Measurements from ENCODE around the gene BRF1. TPM values are rescaled to one million over a fixed set of nuclear protein-coding genes. Genes with fewer than 3 reads are reported as not detected.

The BRF1 gene
- total and polyA plus RNA-seq, 2 donors (not counting 1 experiment from before 2014, with no cell fraction given) = 7.4 to 33.4 TPM

DNA sequence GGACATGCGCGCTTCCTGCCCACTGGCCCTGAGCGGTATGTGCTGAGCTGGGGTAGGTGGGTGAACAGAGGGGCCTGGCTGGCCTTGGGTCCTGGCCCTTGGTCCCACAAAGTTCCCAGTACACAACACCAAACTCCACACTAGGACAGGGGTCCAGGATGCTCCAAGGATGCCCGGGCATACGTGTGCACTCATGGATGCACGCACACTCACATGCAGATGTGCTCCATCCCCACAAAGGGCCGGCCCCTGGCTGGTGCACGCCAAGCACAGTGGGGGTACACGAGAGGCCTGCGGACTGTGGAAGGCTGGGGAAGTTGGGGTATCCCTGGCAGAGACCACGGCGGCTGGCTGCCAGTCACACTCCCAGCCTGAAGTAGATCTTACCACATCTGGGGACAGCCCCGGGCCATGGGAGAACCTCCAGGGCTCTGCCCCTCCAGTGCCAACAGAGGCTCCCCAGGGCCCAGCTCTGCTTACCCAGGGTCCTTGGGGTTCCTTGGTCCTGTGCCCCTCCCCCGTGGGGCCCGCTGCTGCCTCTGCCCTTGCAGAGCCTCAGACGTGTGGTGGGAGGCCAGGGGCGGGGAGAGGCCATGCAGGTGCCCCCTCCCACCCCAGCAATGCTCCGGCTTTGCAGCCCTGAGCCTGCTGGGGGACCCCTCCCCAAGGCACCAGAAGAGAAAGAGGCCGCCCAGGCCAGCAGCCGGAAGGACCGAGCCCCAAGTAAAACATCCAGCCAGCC is 95.7 kb downstream of the BRF1 start:
- no peak overlapping the region for H3K9ac ChIP-seq (ENCODE audit: insufficient read depth, low read length)
- no peak overlapping the region for H3K27ac ChIP-seq (ENCODE audit: insufficient read depth, low read length)
- no peaks in the 10 kb centered on the region for H3K9me3 ChIP-seq (ENCODE audit: control insufficient read depth, insufficient read depth, low read depth, low read length)
- H4K20me1 ChIP-seq (ENCODE audit: control insufficient read depth, extremely low read depth, insufficient read depth, low read length) = no peaks in the 10 kb centered on the region
- H3K4me2 ChIP-seq (ENCODE audit: extremely low read depth, insufficient read depth, low read length) = no peak overlapping the region
- H3K4me1 ChIP-seq (ENCODE audit: control insufficient read depth, extremely low read depth, insufficient read depth, low read length) = peaks cover 2% of the 10 kb centered on the region
- H3K79me2 ChIP-seq (ENCODE audit: control insufficient read depth, insufficient read depth, low read length) = no peaks in the 10 kb centered on the region
- H3K36me3 ChIP-seq (ENCODE audit: control insufficient read depth, insufficient read depth, low read length) = peaks cover 3% of the 10 kb centered on the region
- no peak overlapping the region for H3K4me3 ChIP-seq (replicated peaks in 1 of 4; ENCODE audit: control extremely low read depth in 1 of 4, insufficient read depth in 1 of 4, low read depth in 3 of 4, low read length in 4 of 4)
- H2AFZ ChIP-seq (ENCODE audit: low read length) = no peak overlapping the region
- no peaks in the 10 kb centered on the region for H3K27me3 ChIP-seq (ENCODE audit: control insufficient read depth, insufficient read depth, low read length)
- TF ChIP-seq EZH2 (IDR thresholded peaks at IDR 0.05; ENCODE audit: low read length, missing control alignments) = no peak
- TF ChIP-seq, protein P1, sequence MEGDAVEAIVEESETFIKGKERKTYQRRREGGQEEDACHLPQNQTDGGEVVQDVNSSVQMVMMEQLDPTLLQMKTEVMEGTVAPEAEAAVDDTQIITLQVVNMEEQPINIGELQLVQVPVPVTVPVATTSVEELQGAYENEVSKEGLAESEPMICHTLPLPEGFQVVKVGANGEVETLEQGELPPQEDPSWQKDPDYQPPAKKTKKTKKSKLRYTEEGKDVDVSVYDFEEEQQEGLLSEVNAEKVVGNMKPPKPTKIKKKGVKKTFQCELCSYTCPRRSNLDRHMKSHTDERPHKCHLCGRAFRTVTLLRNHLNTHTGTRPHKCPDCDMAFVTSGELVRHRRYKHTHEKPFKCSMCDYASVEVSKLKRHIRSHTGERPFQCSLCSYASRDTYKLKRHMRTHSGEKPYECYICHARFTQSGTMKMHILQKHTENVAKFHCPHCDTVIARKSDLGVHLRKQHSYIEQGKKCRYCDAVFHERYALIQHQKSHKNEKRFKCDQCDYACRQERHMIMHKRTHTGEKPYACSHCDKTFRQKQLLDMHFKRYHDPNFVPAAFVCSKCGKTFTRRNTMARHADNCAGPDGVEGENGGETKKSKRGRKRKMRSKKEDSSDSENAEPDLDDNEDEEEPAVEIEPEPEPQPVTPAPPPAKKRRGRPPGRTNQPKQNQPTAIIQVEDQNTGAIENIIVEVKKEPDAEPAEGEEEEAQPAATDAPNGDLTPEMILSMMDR (conservative IDR thresholded peaks at IDR 0.05 in 1 of 2, IDR thresholded peaks at IDR 0.05 in 1 of 2; ENCODE audit: low read depth in 1 of 2, low read length in 2 of 2) = no peak
- no peak for DNase-seq (ENCODE audit: low read depth in 2 of 2)

DNA sequence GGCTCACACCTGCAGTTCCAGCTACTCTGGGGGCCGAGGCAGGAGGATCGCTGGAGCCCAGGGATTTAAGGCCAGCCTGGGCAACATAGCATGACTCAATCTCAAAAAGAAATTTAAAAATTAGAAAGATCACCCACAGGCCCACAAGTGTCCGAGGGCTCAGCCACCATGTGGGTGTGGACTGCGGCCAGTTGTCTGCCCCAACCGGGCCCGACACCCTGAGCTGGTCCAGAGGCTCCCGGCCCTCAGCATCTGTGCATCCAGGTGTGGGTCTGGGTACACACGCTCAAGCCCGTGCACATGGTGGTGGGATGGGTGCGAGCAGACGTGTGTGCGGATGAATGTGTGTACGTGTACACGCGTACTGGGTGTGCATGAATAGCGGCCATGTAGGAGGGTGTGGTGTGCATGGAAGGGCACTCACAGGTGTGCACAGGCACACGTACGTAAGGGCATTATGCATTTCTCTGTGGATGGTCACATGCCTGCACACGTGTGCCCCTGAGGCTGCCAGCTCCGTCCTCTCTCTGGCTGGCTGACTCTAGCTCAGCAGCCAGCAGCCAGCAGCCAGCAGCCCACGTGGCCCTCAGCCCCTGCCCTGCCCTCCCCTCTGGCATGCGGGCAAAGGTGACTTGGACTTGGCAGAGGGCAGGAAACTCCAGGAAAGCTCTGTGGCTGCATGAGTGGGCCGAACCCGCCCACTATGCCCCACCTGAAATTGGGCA is 96.4 kb downstream of the BRF1 start:
- DNase-seq (ENCODE audit: low read depth in 2 of 2) = peak in 1 of 2 donors; percentile 11
- Histone ChIP-seq H3K9me3 (ENCODE audit: control insufficient read depth, insufficient read depth, low read depth, low read length) (no peaks in the 10 kb centered on the region), H3K9ac (ENCODE audit: insufficient read depth, low read length) (no peak overlapping the region), H3K4me2 (ENCODE audit: extremely low read depth, insufficient read depth, low read length) (no peak overlapping the region), H3K27ac (ENCODE audit: insufficient read depth, low read length) (no peak overlapping the region), H3K36me3 (ENCODE audit: control insufficient read depth, insufficient read depth, low read length) (no peaks in the 10 kb centered on the region), H3K4me1 (ENCODE audit: control insufficient read depth, extremely low read depth, insufficient read depth, low read length) (peaks cover 2% of the 10 kb centered on the region), H3K27me3 (ENCODE audit: control insufficient read depth, insufficient read depth, low read length) (no peaks in the 10 kb centered on the region), H3K4me3 (replicated peaks in 1 of 4; ENCODE audit: control extremely low read depth in 1 of 4, insufficient read depth in 1 of 4, low read depth in 3 of 4, low read length in 4 of 4) (no peak overlapping the region), H2AFZ (ENCODE audit: low read length) (no peak overlapping the region), H4K20me1 (ENCODE audit: control insufficient read depth, extremely low read depth, insufficient read depth, low read length) (no peaks in the 10 kb centered on the region), H3K79me2 (ENCODE audit: control insufficient read depth, insufficient read depth, low read length) (no peaks in the 10 kb centered on the region)
- no peak for TF ChIP-seq EZH2 (IDR thresholded peaks at IDR 0.05; ENCODE audit: low read length, missing control alignments)
- TF ChIP-seq, protein P1 (conservative IDR thresholded peaks at IDR 0.05 in 1 of 2, IDR thresholded peaks at IDR 0.05 in 1 of 2; ENCODE audit: low read depth in 1 of 2, low read length in 2 of 2) = no peak

DNA sequence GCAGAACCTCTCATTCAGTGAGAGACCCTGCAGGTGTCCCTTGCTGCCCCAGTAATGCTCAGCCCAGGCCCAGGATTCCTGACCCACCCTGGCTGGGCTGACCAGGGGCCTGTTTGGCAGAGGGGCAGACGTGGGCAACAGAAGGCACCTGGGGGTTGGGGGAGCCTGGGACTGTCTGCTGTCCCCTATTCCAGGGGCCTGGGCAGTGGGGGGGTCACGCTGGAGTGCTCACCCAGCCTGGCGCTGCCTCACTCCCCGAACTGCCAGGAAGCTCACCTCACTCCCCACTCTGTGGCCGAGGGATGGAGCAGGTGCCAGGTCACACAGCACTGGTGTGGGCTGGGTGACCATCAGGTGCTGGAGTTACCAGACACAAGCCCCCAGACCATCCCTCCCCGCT is 97.1 kb downstream of the BRF1 start:
- H3K4me1 ChIP-seq (ENCODE audit: control insufficient read depth, extremely low read depth, insufficient read depth, low read length) = peaks cover 2% of the 10 kb centered on the region
- no peak for TF ChIP-seq EZH2 (IDR thresholded peaks at IDR 0.05; ENCODE audit: low read length, missing control alignments)
- TF ChIP-seq, protein P1 (conservative IDR thresholded peaks at IDR 0.05 in 1 of 2, IDR thresholded peaks at IDR 0.05 in 1 of 2; ENCODE audit: low read depth in 1 of 2, low read length in 2 of 2) = no peak

More for the DNA sequence above, 97.1 kb downstream of the BRF1 start:
- no peak for DNase-seq (ENCODE audit: low read depth in 2 of 2)
- H3K4me3 ChIP-seq (replicated peaks in 1 of 4; ENCODE audit: control extremely low read depth in 1 of 4, insufficient read depth in 1 of 4, low read depth in 3 of 4, low read length in 4 of 4) = no peak overlapping the region
- H3K9me3 ChIP-seq (ENCODE audit: control insufficient read depth, insufficient read depth, low read depth, low read length) = no peaks in the 10 kb centered on the region
- H3K4me2 ChIP-seq (ENCODE audit: extremely low read depth, insufficient read depth, low read length) = no peak overlapping the region
- no peaks in the 10 kb centered on the region for H3K27me3 ChIP-seq (ENCODE audit: control insufficient read depth, insufficient read depth, low read length)
- H3K27ac ChIP-seq (ENCODE audit: insufficient read depth, low read length) = no peak overlapping the region
- no peaks in the 10 kb centered on the region for H4K20me1 ChIP-seq (ENCODE audit: control insufficient read depth, extremely low read depth, insufficient read depth, low read length)
- no peaks in the 10 kb centered on the region for H3K36me3 ChIP-seq (ENCODE audit: control insufficient read depth, insufficient read depth, low read length)
- no peak overlapping the region for H3K9ac ChIP-seq (ENCODE audit: insufficient read depth, low read length)
- H3K79me2 ChIP-seq (ENCODE audit: control insufficient read depth, insufficient read depth, low read length) = no peaks in the 10 kb centered on the region
- no peak overlapping the region for H2AFZ ChIP-seq (ENCODE audit: low read length)

Data from fibroblast of lung (primary cell).